Left ventricle myocardium superior (tissue), 1 donor: ENCODE results near the gene XPR1. TPM values are rescaled to one million over a fixed set of nuclear protein-coding genes. Genes with fewer than 3 reads are reported as not detected.
"Not testable (repeated sequence)": the region's sequence is repeated elsewhere in the genome, so short reads cannot be mapped to it uniquely, and the experiment has no call there.

Source experiments
- ATAC-seq: fragments of 200-7000 bp; cut with Tn5 transposase; one replicate; pipeline ENCODE4 v1.9.1; 2020; ENCODE audit warnings: mild to moderate bottlenecking, moderate library complexity
- DNase-seq: peaks from one replicate; pipeline ENCODE4 v3.0.0-alpha.2; 2020
- intact Hi-C: fragments of 100-400 bp; cut with micrococcal nuclease; formaldehyde crosslinking; loops from one replicate; pipeline ENCODE4 v1.11.0; 2022
- total RNA-seq: library from RNA; stranded (reverse); fragmentation: NEBNext Ultra II Directional; extraction: Animal tissue kit (Norgen Biotek cat#: 25700); gene quantifications from one replicate; pipeline ENCODE4 v1.2.1, GENCODE V29; 2021
- donor health status: DM: no; HTN: yes; CAD: no; lungs with severe emphysema.

Gene XPR1
- total RNA-seq, 1 donor from 2014 or later, result 43.8 TPM

- ATAC-seq (peak; percentile 11), DNase-seq (no peak)
- intact Hi-C loops, result loop anchor here (10.0 kb wide), 2 partner anchors 105 to 215 kb away; no protein-coding TSS in a partner anchor
Observed at GRCh38 chr1:180639871-180640270, 8.0 kb downstream of the XPR1 start.

- peak; percentile 79 for ATAC-seq
- intact Hi-C loops, result no loop called here
- DNase-seq, result no peak
Observed at GRCh38 chr1:180640531-180640949, 8.7 kb downstream of the XPR1 start.

- DNase-seq, result no peak
- ATAC-seq, result no peak
- intact Hi-C loops, result no loop called here
Observed at GRCh38 chr1:180641662-180642061, 9.8 kb downstream of the XPR1 start.

- intact Hi-C loops, result no loop called here
- DNase-seq (no peak), ATAC-seq (no peak)
Observed at GRCh38 chr1:180642781-180643180, 11.0 kb downstream of the XPR1 start.

GRCh38 chr1:180643693-180644092, 11.9 kb downstream of the XPR1 start:
- no peak for DNase-seq
- intact Hi-C loops, result no loop called here
- peak; percentile 61 for ATAC-seq

- intact Hi-C loops, result no loop called here
- DNase-seq (no peak), ATAC-seq (no peak)
Observed at GRCh38 chr1:180644526-180645192, 12.8 kb downstream of the XPR1 start.

- DNase-seq, intact Hi-C loops, ATAC-seq: not testable (repeated sequence)
Observed at GRCh38 chr1:180645261-180645660, 13.4 kb downstream of the XPR1 start.

GRCh38 chr1:180646093-180646492, 14.3 kb downstream of the XPR1 start:
- ATAC-seq, result no peak
- no peak for DNase-seq
- intact Hi-C loops, result no loop called here

- intact Hi-C loops, result no loop called here
- no peak for ATAC-seq
- DNase-seq, result no peak
Observed at GRCh38 chr1:180646547-180646946, 14.7 kb downstream of the XPR1 start.

- ATAC-seq (no peak), DNase-seq (no peak)
- intact Hi-C loops, result no loop called here
Observed at GRCh38 chr1:180652792-180653191, 21.0 kb downstream of the XPR1 start.

- intact Hi-C loops, result no loop called here
- ATAC-seq (no peak), DNase-seq (no peak)
Observed at GRCh38 chr1:180662709-180663108, 30.9 kb downstream of the XPR1 start.

- no peak for ATAC-seq
- intact Hi-C loops, result no loop called here
Observed at GRCh38 chr1:180670681-180671080, 38.9 kb downstream of the XPR1 start.

GRCh38 chr1:180672105-180672504, 40.3 kb downstream of the XPR1 start:
- DNase-seq, result no peak
- ATAC-seq, result no peak
- intact Hi-C loops, result no loop called here

More at GRCh38 chr1:180670681-180671080, 38.9 kb downstream of the XPR1 start:
- DNase-seq, result no peak

GRCh38 chr1:180672505-180672904, 40.7 kb downstream of the XPR1 start:
- intact Hi-C loops, result no loop called here
- no peak for DNase-seq
- no peak for ATAC-seq

GRCh38 chr1:180674603-180675530, 43.0 kb downstream of the XPR1 start:
- no peak for ATAC-seq
- no peak for DNase-seq
- intact Hi-C loops, result no loop called here

- DNase-seq, result no peak
- no peak for ATAC-seq
- intact Hi-C loops, result no loop called here
Observed at GRCh38 chr1:180675586-180675985, 43.8 kb downstream of the XPR1 start.

GRCh38 chr1:180680558-180681144, 48.8 kb downstream of the XPR1 start:
- intact Hi-C loops, result no loop called here
- no peak for DNase-seq
- peak; percentile 21 for ATAC-seq

- DNase-seq, intact Hi-C loops, ATAC-seq: not testable (repeated sequence)
Observed at GRCh38 chr1:180683117-180683516, 51.3 kb downstream of the XPR1 start.

GRCh38 chr1:180691322-180691913, 59.6 kb downstream of the XPR1 start:
- DNase-seq (no peak), ATAC-seq (no peak)
- intact Hi-C loops, result no loop called here
